Trophoblast cell (in vitro differentiated cells and primary cell): ENCODE results near the gene ZNF423.

ENCODE experiments used
- DNase-seq, 2 donors: peaks; one replicate each; pipeline ENCODE4 v3.0.0-alpha.2; 2016
- H2AFZ ChIP-seq: 2 replicates; pipeline ENCODE4 v1.6.1; 2013; ENCODE audit warnings: low read length, moderate library complexity, mild to moderate bottlenecking; ENCODE audit not compliant: insufficient read depth, poor library complexity
- H2AK5ac ChIP-seq: 2 replicates; pipeline ENCODE4 v1.6.1; 2013; ENCODE audit warnings: mild to moderate bottlenecking, low read length
- H2BK120ac ChIP-seq: 2 replicates; pipeline ENCODE4 v1.6.1; 2013; ENCODE audit warnings: low read length, mild to moderate bottlenecking, moderate library complexity; ENCODE audit not compliant: insufficient read depth, poor library complexity
- H2BK12ac ChIP-seq: 2 replicates; pipeline ENCODE4 v1.6.1; 2013; ENCODE audit warnings: mild to moderate bottlenecking, low read length, moderate library complexity
- H2BK5ac ChIP-seq: 2 replicates; pipeline ENCODE4 v1.6.1; 2013; ENCODE audit warnings: low read length, low read depth, moderate library complexity, mild to moderate bottlenecking; ENCODE audit not compliant: poor library complexity
- H3K14ac ChIP-seq: 2 replicates; pipeline ENCODE4 v1.6.1; 2013; ENCODE audit warnings: mild to moderate bottlenecking, low read length
- H3K18ac ChIP-seq: 2 replicates; pipeline ENCODE4 v1.6.1; 2013; ENCODE audit warnings: mild to moderate bottlenecking, low read length
- H3K23ac ChIP-seq: 2 replicates; pipeline ENCODE4 v1.6.1; 2013; ENCODE audit warnings: low read length
- H3K27ac ChIP-seq: 2 replicates; pipeline ENCODE4 v1.5.1; 2013; ENCODE audit warnings: low read depth, mild to moderate bottlenecking, inconsistent platforms, low read length, moderate library complexity
- H3K27me3 ChIP-seq: 2 replicates; pipeline ENCODE4 v1.6.1; 2013; ENCODE audit warnings: inconsistent platforms, mild to moderate bottlenecking, low read length, moderate library complexity; ENCODE audit not compliant: insufficient read depth
- H3K36me3 ChIP-seq, 2 experiments: 1 replicate in 1 of 2; 2 replicates in 1 of 2; pipeline ENCODE4 v1.6.1; 2013; ENCODE audit warnings: low read length in 2 of 2, mild to moderate bottlenecking in 2 of 2, moderate library complexity in 1 of 2; ENCODE audit not compliant: insufficient read depth in 2 of 2, control insufficient read depth in 1 of 2
- H3K4ac ChIP-seq: 2 replicates; pipeline ENCODE4 v1.6.1; 2013; ENCODE audit warnings: low read depth, mild to moderate bottlenecking, low read length, moderate library complexity
- H3K4me1 ChIP-seq, 2 experiments: 1 replicate in 1 of 2; 2 replicates in 1 of 2; pipeline ENCODE4 v1.6.1; 2013; ENCODE audit warnings: low read length in 2 of 2, mild to moderate bottlenecking in 2 of 2, moderate library complexity in 1 of 2; ENCODE audit not compliant: insufficient read depth in 2 of 2, control insufficient read depth in 1 of 2
- H3K4me2 ChIP-seq: 2 replicates; pipeline ENCODE4 v1.6.1; 2013; ENCODE audit warnings: inconsistent platforms, mild to moderate bottlenecking, low read length, moderate library complexity
- H3K4me3 ChIP-seq: 2 replicates; pipeline ENCODE4 v1.5.1; 2013; ENCODE audit warnings: mild to moderate bottlenecking, low read depth, low read length, inconsistent platforms
- H3K79me1 ChIP-seq: one replicate; pipeline ENCODE4 v1.6.1; 2013; ENCODE audit warnings: low read length
- H3K79me2 ChIP-seq: 2 replicates; pipeline ENCODE4 v1.6.1; 2013; ENCODE audit warnings: low read length, mild to moderate bottlenecking; ENCODE audit not compliant: control insufficient read depth, insufficient read depth, poor library complexity
- H3K9ac ChIP-seq: 2 replicates; pipeline ENCODE4 v1.6.1; 2013; ENCODE audit warnings: mild to moderate bottlenecking, low read length
- H3K9me3 ChIP-seq: 2 replicates; pipeline ENCODE4 v1.6.1; 2013; ENCODE audit warnings: low read depth, mild to moderate bottlenecking, control low read depth, inconsistent platforms, low read length; ENCODE audit not compliant: insufficient read depth
- H4K12ac ChIP-seq: 2 replicates; pipeline ENCODE4 v1.6.1; 2013; ENCODE audit warnings: low read depth, mild to moderate bottlenecking, low read length, moderate library complexity
- H4K8ac ChIP-seq: 2 replicates; pipeline ENCODE4 v1.6.1; 2013; ENCODE audit warnings: low read depth, mild to moderate bottlenecking, low read length, moderate library complexity
- H4K91ac ChIP-seq: one replicate; pipeline ENCODE4 v1.6.1; 2013; ENCODE audit warnings: low read depth, mild to moderate bottlenecking, low read length, moderate library complexity
- WGBS: extraction: QIAGEN DNeasy Blood & Tissue Kit; methylation state at CpG from one replicate; pipeline ENCODE4 v1.1.7; 2013; ENCODE audit warnings: missing lambda C conversion rate; ENCODE audit not compliant: insufficient read length, insufficient coverage; ENCODE audit errors: extremely low coverage; 5-methylcytosine and 5-hydroxymethylcytosine counted together

The ZNF423 gene

DNA sequence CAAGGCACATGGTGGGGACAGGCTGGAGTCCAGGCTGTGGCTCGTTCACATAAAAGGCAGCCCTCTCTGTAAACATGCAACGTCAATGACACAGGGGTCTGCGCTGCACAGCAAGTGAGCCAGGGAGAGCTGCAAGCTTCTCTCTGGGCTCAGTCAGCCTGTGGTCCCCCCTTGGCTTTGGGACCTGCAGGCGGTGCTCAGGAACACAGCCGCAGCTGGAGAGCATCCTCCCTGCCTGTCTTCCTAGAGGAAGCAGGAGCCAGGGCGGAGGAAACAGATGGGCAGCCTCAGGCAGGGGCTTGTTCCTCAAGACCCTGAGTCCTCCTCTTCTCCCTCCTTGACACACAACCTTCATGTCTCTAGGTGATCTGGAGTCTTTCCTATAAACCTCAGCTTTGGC, 254.3 kb downstream of the ZNF423 start:
- H3K36me3 ChIP-seq: no peaks in the 10 kb centered on the region
- no peak overlapping the region for H2AK5ac ChIP-seq
- H3K27me3 ChIP-seq: no peaks in the 10 kb centered on the region
- DNase-seq: no peak
- no peaks in the 10 kb centered on the region for H3K79me2 ChIP-seq
- no peak overlapping the region for H3K23ac ChIP-seq
- no peak overlapping the region for H2AFZ ChIP-seq
- H4K8ac ChIP-seq: no peak overlapping the region
- no peak overlapping the region for H3K4ac ChIP-seq
- H2BK120ac ChIP-seq: no peak overlapping the region
- no peak overlapping the region for H3K14ac ChIP-seq
- WGBS: no CpG with 5 or more reads among the region's 6 CpGs
- H4K91ac ChIP-seq: no peak overlapping the region
- no peak overlapping the region for H3K27ac ChIP-seq
- no peak overlapping the region for H2BK12ac ChIP-seq
- no peak overlapping the region for H4K12ac ChIP-seq
- no peak overlapping the region for H3K9ac ChIP-seq
- no peaks in the 10 kb centered on the region for H3K79me1 ChIP-seq
- H3K9me3 ChIP-seq: peaks cover 2% of the 10 kb centered on the region
- no peak overlapping the region for H3K18ac ChIP-seq
- peaks cover 0 to 5% of the 10 kb centered on the region in 2 experiments for H3K4me1 ChIP-seq
- no peak overlapping the region for H3K4me3 ChIP-seq
- H2BK5ac ChIP-seq: no peak overlapping the region
- no peak overlapping the region for H3K4me2 ChIP-seq

DNA sequence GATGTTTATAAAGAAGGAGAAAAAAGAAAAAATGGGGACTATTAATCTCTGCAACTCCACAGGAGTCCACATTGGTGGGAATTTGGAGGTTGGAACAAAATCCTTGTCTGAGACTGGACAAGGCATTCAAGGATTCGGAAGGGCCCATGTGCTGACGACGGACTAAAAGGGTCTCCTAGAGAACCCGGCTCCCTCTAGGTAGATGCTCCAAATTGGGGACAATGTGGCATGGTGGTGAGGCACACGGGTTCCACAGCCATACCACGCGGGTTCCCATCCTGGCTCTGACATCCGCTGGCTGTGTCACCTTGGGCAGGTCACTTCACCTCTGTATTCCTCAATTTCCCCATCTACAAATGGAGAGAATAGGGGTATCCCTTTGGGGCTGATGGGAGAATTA, 254.9 kb downstream of the ZNF423 start:
- Histone ChIP-seq H4K8ac (no peak overlapping the region), H2BK120ac (no peak overlapping the region), H2BK12ac (no peak overlapping the region), H3K27ac (no peak overlapping the region), H4K12ac (no peak overlapping the region), H3K9ac (no peak overlapping the region), H3K4me3 (no peak overlapping the region), H2BK5ac (no peak overlapping the region), H2AK5ac (no peak overlapping the region), H4K91ac (no peak overlapping the region), H3K4me2 (no peak overlapping the region), H3K27me3 (no peaks in the 10 kb centered on the region), H3K36me3 (no peaks in the 10 kb centered on the region), H3K9me3 (peaks cover 2% of the 10 kb centered on the region), H3K4ac (no peak overlapping the region), H3K79me2 (no peaks in the 10 kb centered on the region), H3K14ac (no peak overlapping the region), H3K4me1 (peaks cover 0 to 6% of the 10 kb centered on the region in 2 experiments), H3K18ac (no peak overlapping the region), H2AFZ (no peak overlapping the region), H3K23ac (no peak overlapping the region), H3K79me1 (no peaks in the 10 kb centered on the region)
- DNase-seq: no peak
- WGBS: no CpG with 5 or more reads among the region's 8 CpGs

DNA sequence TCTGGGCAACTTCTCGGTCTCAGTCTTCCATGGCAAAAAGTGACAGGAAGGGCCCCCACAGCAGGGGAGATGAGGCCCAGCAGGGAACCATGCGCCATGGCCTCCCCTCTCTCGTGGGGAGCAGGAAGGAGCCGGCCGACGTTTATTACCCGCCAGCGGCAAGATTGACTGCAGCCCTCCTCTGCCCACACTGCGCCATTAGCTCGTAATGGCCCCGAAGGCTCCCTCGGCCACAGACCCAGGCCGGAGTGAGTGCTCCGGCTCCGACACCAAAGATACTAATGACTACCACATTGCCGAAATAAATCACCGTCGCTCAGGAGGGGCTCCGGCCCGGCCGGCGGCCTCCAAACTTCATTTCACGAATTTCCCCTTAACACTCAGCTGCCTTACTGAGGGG, 255.4 kb downstream of the ZNF423 start:
- H2AK5ac ChIP-seq: no peak overlapping the region
- H2BK120ac ChIP-seq: no peak overlapping the region
- H3K14ac ChIP-seq: no peak overlapping the region
- no peak overlapping the region for H3K4me3 ChIP-seq
- no peak overlapping the region for H3K9ac ChIP-seq
- no peak overlapping the region for H4K8ac ChIP-seq
- H3K4ac ChIP-seq: no peak overlapping the region
- no peaks in the 10 kb centered on the region for H3K36me3 ChIP-seq
- no peak overlapping the region for H3K4me2 ChIP-seq
- H4K91ac ChIP-seq: no peak overlapping the region
- H3K27me3 ChIP-seq: no peaks in the 10 kb centered on the region
- no peak for DNase-seq
- no peaks in the 10 kb centered on the region for H3K79me2 ChIP-seq
- H3K4me1 ChIP-seq: peaks cover 0 to 6% of the 10 kb centered on the region in 2 experiments
- H2BK12ac ChIP-seq: no peak overlapping the region
- no peak overlapping the region for H2BK5ac ChIP-seq
- H3K27ac ChIP-seq: no peak overlapping the region
- H2AFZ ChIP-seq: no peak overlapping the region
- WGBS: no CpG with 5 or more reads among the region's 23 CpGs
- H3K79me1 ChIP-seq: no peaks in the 10 kb centered on the region
- no peak overlapping the region for H3K18ac ChIP-seq
- H3K9me3 ChIP-seq: peaks cover 2% of the 10 kb centered on the region
- no peak overlapping the region for H3K23ac ChIP-seq
- H4K12ac ChIP-seq: no peak overlapping the region

DNA sequence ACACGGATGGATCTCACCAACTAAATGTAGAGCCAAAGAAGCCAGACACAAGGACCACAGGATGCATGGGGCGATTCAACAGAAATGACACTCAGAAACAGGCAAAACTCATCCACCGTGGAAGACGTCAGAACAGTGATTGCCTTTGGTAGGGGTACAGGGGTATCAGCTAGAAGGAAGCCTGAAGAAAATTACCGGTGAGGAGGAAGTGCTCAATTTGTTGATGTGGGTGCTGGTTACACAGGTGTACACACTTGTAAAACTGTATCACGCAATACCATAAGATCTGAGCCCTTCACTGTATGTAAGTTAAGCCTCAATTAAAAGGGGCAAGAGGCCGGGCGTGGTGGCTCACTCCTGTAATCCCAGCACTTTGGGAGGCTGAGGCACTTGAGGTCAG, 256.2 kb downstream of the ZNF423 start:
- Histone ChIP-seq H2BK12ac (no peak overlapping the region), H3K9ac (peak overlapping the region; percentile 38), H3K27ac (no peak overlapping the region), H3K18ac (no peak overlapping the region), H3K36me3 (no peaks in the 10 kb centered on the region), H4K91ac (no peak overlapping the region), H3K79me1 (no peaks in the 10 kb centered on the region), H3K14ac (no peak overlapping the region), H3K23ac (peak overlapping the region; percentile 78), H3K4me1 (peaks cover 0 to 6% of the 10 kb centered on the region in 2 experiments), H2AFZ (no peak overlapping the region), H4K8ac (no peak overlapping the region), H3K9me3 (peaks cover 2% of the 10 kb centered on the region), H3K4me3 (no peak overlapping the region), H3K27me3 (no peaks in the 10 kb centered on the region), H3K4me2 (no peak overlapping the region), H2BK5ac (no peak overlapping the region), H4K12ac (no peak overlapping the region), H2AK5ac (no peak overlapping the region), H3K79me2 (no peaks in the 10 kb centered on the region), H2BK120ac (no peak overlapping the region), H3K4ac (no peak overlapping the region)
- WGBS: no CpG with 5 or more reads among the region's 8 CpGs
- no peak for DNase-seq
